GM12873 (cell line): Measurements from ENCODE around the gene LEFTY1.

ENCODE experiments used
- CTCF ChIP-seq: IDR thresholded peaks from 2 replicates; pipeline ENCODE4 v1.5.1; 2012; ENCODE audit warnings: low read depth, mild to moderate bottlenecking, moderate library complexity, low read length, control low read depth; ENCODE audit not compliant: insufficient read depth; ENCODE audit errors: missing control alignments

The LEFTY1 gene

DNA sequence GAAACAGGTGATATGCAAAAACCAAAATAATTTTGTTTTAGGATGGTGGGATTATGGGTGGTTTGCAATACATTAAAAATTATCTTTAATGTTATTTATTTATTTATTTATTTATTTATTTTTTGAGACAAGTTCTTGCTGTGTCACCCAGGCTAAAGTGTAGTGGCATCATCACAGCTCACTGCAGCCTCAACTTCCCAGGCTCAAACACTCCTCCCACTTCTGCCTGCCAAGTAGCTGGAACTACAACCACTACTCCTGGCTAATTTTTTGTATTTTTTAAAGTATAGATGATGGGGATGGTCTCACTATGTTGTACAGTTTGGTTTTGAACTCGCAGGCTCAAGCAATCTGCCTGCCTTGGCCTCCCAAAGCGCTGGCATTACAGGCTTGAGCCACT is 41.6 kb upstream of the LEFTY1 start:
- TF ChIP-seq CTCF, result no peak

DNA sequence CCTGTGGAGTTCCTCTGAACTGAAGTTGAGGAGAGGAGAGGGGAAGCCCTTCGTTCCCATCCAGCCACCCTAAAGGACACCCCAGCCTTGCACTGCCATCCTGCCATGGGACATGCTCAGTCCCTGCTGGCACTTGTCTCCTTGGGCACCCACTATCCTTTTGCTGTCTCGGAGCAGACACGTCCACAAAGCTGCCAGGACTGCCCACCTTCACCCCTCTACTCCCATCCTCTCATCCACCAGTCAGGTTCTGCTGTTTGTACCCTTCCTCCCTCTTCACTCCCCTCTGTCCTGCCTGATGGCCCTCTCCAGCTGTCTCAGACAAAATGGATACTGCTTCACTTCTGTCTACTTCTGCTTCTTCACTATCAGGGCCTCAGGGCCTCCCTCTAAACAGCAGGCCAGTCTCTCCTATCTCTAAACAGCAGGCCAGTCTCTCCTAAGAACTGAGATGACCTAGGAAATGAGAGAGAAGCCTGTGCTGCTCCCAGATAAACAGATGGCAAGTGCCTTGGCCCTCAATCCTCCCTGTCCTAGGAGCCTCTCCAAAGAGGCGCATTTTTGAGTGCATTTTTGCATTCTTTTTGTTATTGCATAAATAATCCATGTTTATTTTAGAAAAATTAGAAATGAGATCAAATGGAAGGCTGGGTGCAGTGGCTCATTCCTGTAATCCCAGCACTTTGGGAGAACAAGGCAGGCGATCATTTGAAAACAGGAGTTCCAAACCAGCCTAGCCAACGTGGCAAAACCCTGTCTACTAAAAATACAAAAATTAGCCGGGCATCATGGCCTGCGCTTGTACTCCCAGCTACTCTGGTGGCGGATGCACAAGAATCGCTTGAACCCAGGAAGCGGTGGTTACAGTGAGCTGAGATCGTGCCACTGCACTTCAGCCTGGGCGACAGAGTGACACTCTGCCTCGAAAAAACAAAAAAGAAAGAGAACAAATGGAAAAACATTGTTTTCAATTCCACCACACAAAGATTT is 39.5 kb upstream of the LEFTY1 start:
- TF ChIP-seq CTCF, result no peak

DNA sequence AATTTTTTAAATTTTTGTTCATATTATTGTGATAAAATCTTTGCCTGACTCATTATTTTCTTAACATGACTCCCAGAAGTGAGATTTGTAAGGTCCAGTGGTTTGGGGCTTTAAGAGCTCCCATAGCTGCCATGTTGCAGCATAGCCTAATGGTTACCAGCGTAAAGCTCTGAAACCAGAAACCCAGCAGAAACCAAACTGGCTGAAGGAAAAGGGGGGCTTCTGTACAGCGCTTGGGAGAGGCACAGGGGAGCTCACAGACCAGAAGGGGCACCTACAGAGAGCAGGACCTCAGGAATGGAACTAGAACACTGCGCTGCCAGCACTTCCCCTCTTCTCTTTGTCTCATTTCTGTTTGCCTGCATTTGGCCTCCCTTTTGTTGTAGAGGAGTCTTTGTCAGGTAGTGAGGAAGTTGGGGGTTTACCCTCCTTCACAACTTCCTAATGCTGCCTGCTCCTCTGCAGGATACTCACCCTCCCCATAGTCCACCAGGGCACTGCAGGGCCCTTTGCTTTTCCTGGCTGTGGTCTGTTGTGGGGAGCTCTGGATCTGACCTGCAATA is 37.7 kb upstream of the LEFTY1 start:
- TF ChIP-seq CTCF, result no peak

DNA sequence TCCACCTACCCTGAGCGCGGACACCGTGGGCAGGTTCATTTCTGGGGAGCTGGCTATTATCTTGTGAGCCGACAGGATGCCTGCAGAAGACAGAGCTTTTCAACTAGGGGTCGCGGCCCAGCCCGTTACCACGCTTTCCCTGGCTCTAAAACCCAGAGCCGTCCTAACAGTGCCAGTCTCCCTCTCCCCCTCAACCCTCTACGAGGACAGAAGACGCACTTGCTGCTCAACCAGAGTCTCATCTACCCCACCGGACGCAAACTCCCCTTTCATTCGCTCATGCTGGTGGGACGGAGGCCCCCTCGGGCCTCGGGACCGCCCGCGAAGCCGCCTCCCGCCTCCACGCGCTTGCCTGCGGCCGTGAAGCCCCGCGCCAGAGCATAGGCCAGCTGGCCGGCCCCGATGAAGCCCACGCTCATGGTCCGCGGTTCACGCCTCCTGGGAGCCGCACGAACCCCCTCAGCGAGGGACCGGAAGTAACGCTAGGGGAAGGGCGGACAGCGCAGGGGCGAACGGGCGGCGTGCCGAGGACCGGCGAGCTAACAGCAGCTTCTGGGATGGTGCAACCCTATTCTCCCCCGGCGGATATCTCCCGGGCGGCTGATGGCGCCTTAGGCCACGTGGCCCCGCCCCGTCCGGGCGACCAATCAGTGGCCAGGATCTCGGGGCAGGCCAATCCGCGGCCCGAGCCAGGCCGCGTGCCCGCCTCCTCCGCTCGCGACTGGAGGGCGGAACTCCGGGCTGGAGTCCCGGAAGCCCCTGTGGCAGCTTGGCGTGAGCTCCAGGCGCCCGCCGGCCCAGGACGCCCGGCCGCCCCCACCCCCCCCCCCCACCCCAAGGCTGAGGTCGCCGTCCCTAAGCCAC is 35.0 kb upstream of the LEFTY1 start, which contains the start of gene PYCR2:
PYCR2 (minus strand) TSS at position 559 of the 864 bp plus-strand sequence; CDS start at position 419, 140 bp downstream.
- TF ChIP-seq CTCF, result no peak

- no peak for TF ChIP-seq CTCF
Measured at GRCh38 chr1:225923381-225923691, 34.4 kb upstream of the LEFTY1 start.

DNA sequence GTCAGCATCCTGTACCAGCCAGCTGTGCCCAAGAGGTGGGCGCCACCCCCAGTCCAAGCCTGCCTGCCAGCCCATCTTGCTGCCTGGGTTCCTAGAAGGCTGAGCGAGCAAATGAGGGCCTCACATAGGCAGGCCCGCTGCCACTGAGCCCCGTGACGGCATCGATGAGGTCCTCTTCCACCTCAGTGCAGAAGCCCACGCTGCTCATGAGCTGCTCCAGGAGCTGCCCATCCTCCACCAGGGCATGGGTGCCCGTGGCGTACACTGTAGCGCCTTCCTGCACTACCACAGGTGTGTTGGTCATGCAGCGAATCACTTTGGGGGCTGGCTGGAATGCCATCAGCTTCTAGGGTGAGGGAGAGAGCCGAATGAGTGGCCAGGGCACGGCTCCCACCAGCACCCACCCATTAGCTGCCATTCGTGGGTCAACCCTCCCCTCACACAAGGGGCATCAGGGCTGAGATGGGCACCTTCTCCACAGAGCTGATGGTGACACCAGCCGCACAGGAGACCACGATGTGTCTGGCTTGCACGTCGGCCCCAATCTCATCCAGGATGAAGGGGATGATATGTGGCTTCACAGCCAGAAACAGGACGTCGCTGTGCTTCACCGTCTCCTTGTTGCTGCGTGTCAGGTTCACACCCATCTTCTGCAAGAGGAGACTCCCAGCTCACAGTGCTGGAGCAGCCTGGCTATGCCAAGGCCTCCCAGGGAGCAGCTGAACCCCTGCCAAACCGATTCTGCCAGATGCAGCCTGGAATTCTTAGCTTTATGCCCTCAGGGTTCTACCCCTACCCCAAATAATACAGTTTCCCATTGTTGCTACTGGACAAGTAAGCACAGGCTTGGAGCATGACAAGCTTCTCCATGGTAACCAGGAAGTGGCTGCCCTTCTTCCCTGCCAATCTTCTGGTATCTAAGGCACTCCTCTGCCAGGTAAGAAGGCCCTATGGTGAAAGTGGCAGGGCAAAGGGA is 33.1 kb upstream of the LEFTY1 start:
- no peak for TF ChIP-seq CTCF
